GM19324 (cell line): ENCODE results near the gene SH3BP4.

Source experiments
- ATAC-seq: cut with Tn5 transposase; IDR thresholded peaks from one replicate; pipeline ENCODE4 v1.9.1; 2021; ENCODE audit warnings: mild to moderate bottlenecking, moderate library complexity; ENCODE audit not compliant: unreplicated experiment, low FRiP score

SH3BP4 gene

DNA sequence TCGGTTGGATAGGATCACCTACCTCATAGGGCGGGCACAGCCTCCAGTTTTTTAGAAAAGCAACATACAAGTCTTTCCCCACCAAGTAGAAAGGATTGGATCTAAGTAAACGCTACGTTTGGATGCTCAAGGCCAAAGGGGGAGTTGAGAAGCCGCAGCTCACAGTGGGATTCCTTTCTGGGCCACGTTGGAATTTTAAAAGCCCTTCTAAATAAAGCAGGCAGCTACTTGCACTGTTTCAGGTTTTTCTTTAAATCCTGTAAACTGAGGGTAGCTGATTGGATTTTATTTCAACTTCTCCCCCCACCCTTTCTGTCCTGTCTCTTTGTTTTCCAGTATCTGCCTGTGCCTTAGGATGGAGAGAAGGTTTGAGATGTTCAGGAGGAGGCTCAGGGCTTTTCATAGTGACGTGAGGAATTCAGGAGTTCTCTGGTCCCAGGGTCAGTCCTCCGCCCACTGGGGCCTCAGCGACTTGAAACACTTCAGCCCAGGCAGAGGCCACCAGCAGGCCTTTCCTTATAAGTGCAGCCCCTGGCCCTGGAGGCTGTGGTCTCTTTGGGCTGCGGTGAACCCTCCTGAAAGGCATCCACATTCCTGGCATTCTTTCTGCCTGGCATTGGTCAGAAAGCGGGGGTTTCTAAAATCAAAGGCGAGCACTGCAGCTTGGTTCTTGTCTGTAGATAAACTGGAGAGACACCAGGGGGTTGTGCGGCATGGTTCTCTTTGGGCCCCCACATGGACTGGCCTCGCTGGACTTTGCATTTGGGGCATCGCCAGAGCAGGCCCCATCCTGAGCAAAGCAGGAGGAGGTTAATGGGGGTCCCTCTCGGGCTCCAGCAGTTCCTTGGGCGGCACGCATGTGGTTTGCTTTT lies 44.5 kb downstream of the SH3BP4 start:
- ATAC-seq: no peak

GRCh38 chr2:234996941-234997270 lies 45.1 kb downstream of the SH3BP4 start:
- ATAC-seq: no peak

- ATAC-seq: no peak
Measured at GRCh38 chr2:234997389-234997788, 45.6 kb downstream of the SH3BP4 start.

DNA sequence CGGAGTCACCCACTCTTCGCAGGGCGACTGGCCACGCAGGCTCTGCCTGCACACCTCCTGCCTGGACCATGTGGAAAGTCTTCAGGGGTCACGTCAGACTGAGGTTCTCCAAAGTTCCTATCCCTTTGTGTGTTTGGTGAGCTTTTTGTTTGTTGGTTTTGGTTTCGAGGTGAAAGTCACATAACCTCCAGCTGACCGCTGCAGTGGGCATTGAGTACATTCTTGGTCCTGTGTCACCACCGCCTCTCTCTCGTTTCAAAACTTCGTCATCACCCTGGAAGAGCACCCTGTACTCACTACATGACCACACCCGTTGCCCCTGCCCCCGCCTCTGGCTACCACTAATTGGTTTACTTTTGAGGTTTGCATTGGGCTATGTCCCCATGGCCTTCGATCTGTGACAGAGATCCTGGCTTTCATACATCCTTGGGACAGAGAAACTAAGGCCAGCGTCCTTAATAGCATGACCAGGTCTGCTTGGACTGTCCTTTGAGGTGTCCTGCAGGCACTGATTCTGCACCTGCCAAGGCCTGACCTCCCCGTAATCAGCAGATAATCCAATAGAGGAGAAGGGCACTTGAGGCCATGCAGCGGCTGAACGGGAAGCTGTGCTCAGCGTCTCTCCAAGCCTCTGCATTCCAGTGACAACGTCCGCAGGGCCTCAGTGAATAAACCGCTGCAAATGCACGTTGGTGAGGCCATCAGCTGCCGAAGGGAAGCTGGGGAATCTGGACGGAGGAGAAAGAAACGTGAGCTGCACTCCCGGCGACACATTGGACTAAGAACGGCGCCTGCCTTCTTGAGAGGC lies 46.8 kb downstream of the SH3BP4 start:
- ATAC-seq: no peak

GRCh38 chr2:234999740-235000425 lies 48.1 kb downstream of the SH3BP4 start:
- no peak for ATAC-seq

DNA sequence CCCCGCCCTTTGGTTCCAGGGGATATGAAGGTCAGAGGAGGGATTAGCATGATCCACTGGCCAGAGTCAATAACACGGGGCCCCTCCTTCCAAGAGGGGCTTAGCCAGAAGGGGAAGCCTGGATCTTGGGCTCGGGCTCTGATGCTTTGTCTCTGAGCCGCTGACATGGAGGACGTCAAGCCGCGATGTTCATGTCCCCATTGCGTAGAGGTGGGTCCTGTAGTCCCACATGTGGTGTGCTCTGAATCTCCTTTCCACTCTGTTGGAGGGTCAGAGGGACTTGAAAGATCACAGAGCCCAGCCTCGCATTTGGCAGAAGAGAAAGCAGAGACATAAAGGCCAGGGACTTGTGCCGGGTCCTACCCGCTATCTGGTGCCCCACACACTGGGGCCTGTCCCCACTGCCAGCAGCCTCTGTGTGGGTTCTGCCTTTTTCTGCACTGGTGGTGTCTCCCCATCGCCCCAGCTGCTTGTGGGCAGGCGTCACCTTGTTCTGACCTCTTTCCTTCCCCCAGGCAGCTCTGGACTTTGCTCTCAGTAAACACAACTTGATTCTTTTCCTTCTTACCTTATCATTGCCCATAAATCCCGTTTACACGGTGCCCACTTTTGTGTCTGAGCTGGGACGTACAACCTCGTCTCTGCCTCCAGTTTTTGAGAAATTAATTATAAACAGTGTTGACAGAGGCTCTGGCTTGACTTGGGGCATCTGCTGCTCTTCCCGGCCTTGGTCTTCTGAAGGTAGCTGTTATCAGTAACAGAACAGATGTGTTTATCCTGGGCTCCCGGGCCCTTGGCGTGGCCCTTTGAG lies 48.8 kb downstream of the SH3BP4 start:
- ATAC-seq: no peak

GRCh38 chr2:235001237-235002133 lies 49.7 kb downstream of the SH3BP4 start:
- ATAC-seq: no peak

- ATAC-seq: no peak
Measured at GRCh38 chr2:235002198-235003095, 50.6 kb downstream of the SH3BP4 start.

- no peak for ATAC-seq
Measured at GRCh38 chr2:235003096-235003775, 51.4 kb downstream of the SH3BP4 start.

GRCh38 chr2:235004329-235004903 lies 52.6 kb downstream of the SH3BP4 start:
- no peak for ATAC-seq

- ATAC-seq: no peak
Measured at GRCh38 chr2:235005023-235005422, 53.2 kb downstream of the SH3BP4 start.

DNA sequence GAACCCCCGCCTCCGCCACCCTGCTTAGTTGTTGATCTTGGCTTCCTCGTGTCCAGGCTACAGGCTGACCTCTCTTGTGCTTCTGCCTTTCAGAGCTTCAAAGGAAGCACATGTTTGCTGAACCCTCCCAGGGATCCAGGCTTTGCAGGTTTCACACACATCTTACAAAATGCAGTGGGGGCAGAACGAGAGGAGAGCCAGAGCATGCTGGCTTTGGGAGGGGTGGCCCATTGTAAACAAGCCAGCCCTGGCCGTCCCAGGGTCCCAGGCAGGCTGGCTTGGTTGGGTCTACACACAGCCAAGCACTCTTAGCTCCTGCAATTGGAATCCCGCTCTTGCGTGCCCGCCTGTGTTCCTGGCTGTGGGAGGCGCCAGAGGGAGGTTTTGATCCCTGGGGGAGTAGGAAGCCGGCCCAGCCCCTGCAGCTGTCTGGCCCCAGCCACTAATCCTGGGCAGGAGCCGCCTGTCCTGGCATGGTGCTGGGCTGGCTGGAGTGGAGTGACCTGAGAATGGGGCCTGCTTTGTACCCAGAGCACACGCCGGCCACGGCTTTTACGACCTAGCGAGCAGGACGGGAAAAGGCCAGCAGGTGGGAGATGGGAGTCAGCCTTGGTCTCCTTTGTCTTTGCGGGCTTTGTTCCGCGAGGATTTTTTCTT lies 53.9 kb downstream of the SH3BP4 start:
- no peak for ATAC-seq

GRCh38 chr2:235006461-235006860 lies 54.6 kb downstream of the SH3BP4 start:
- no peak for ATAC-seq

- no peak for ATAC-seq
Measured at GRCh38 chr2:235006986-235007385, 55.2 kb downstream of the SH3BP4 start.

DNA sequence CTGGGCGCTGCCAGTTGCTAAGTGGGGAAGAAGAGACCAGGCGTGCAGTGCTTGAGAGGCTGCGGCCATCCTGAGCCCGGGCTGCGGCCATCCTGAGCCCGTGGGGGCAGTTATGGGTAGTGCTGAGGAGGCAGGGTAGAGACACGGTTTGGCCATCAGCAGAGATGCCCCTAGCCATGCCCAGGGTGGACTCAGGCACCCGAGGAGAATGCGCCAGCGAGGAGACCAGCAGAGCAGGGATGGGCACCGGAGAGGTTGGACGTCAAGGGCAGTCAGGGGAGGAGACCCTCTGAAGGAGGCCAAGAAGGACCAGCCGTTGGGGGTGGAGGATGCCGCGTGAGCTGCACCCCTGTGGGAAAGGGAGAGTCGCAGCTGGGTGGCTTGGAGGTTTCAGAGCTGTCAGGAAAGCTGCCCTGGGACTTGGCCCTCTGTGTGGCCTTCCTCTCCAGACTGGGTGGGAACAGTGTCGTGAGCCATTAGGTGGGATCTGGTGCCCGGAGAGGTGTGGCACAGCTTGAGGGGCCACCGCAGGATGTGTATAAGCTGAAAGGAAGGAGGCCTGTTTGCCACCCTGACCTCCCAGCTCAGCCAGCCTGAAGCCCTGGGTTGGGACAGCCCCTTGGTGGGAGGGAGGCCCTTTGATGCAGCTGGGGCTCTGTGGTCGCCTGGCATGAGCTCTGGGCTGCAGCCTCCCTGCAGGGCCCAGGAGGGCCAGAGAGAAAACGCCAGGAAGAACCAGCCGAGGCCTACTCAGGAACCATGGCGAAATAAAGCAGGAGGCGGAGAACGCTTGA lies 56.0 kb downstream of the SH3BP4 start:
- no peak for ATAC-seq

GRCh38 chr2:235008584-235009044 lies 56.8 kb downstream of the SH3BP4 start:
- ATAC-seq: no peak
